GM12874 (cell line): ENCODE measurements around the gene PRRT2.

ENCODE experiments used
- CTCF ChIP-seq: IDR thresholded peaks from 2 replicates; pipeline ENCODE4 v1.5.1; 2011; ENCODE audit warnings: low read depth, mild to moderate bottlenecking, control low read depth, low read length, moderate library complexity; ENCODE audit not compliant: insufficient read depth

PRRT2 gene

GRCh38 chr16:29774730-29775129 is 37.3 kb upstream of the PRRT2 start:
- TF ChIP-seq CTCF: no peak

GRCh38 chr16:29775742-29776408 is 36.1 kb upstream of the PRRT2 start:
- TF ChIP-seq CTCF: no peak

- no peak for TF ChIP-seq CTCF
These were observed 34.2 kb upstream of the PRRT2 start, which contains the start of gene ZG16 for GRCh38 chr16:29777576-29778350. Gene ZG16 (plus strand): TSS chr16:29778256. CDS start chr16:29779267, 1,011 bp downstream.

- TF ChIP-seq CTCF: no peak
These were observed 32.5 kb upstream of the PRRT2 start for GRCh38 chr16:29779474-29779873.

- TF ChIP-seq CTCF: no peak
These were observed 27.8 kb upstream of the PRRT2 start for GRCh38 chr16:29784157-29784556.

GRCh38 chr16:29784901-29785500 is 27.0 kb upstream of the PRRT2 start:
- TF ChIP-seq CTCF: peak; percentile 80

GRCh38 chr16:29789775-29790182 is 22.2 kb upstream of the PRRT2 start:
- no peak for TF ChIP-seq CTCF
